Adipocyte (in vitro differentiated cells): ENCODE results near the gene PLCB1.
"Not testable (repeated sequence)": the region's sequence is repeated elsewhere in the genome, so short reads cannot be mapped to it uniquely, and the experiment has no call there.

Experiments used
- DNase-seq: peaks from one replicate; pipeline ENCODE4 v3.0.0-alpha.2; 2015; ENCODE audit warnings: low read depth
- H3K27me3 ChIP-seq: replicated peaks from 2 replicates; pipeline ENCODE4 v1.7.0; 2013; ENCODE audit warnings: mild to moderate bottlenecking, low read length, moderate library complexity; ENCODE audit not compliant: control insufficient read depth, insufficient read depth
- H3K36me3 ChIP-seq: 2 replicates; pipeline ENCODE4 v1.7.0; 2013; ENCODE audit warnings: low read length, mild to moderate bottlenecking, moderate library complexity; ENCODE audit not compliant: control insufficient read depth, insufficient read depth, severe bottlenecking
- H3K4me1 ChIP-seq: 2 replicates; pipeline ENCODE4 v1.7.0; 2013; ENCODE audit warnings: mild to moderate bottlenecking, low read length, moderate library complexity; ENCODE audit not compliant: control insufficient read depth, insufficient read depth
- H3K4me3 ChIP-seq: 2 replicates; pipeline ENCODE4 v1.7.0; 2013; ENCODE audit warnings: mild to moderate bottlenecking, low read length, moderate library complexity
- H3K9ac ChIP-seq: 2 replicates; pipeline ENCODE4 v1.7.0; 2013; ENCODE audit warnings: mild to moderate bottlenecking, low read length, moderate library complexity
- H3K9me3 ChIP-seq: 2 replicates; pipeline ENCODE4 v1.7.0; 2013; ENCODE audit warnings: mild to moderate bottlenecking, low read length, moderate library complexity; ENCODE audit not compliant: control insufficient read depth

The PLCB1 gene

DNA sequence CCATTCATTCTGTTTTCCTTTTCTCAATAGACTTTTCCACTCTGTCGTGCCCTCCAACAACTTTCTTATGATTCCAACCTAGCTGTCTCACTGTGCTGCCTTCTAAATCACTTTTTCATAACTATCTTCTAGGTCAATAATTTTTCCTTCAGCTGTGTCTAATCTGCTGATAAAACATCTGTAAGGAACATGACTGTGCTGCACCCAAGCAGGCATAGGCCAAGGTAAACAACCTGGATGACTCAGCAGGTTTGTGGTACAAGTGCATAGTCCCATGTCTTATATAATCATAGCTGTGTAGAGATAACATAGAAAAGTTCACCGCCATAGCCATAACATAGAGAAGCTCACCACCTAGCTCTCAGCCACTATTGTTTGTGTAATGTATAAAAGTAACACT, 332.3 kb downstream of the PLCB1 start:
- no peak overlapping the region for H3K9ac ChIP-seq
- no peaks in the 10 kb centered on the region for H3K36me3 ChIP-seq
- no peak for DNase-seq
- H3K27me3 ChIP-seq, result no peaks in the 10 kb centered on the region
- H3K4me1 ChIP-seq, result peaks cover 3% of the 10 kb centered on the region
- no peak overlapping the region for H3K4me3 ChIP-seq
- peaks cover 6% of the 10 kb centered on the region for H3K9me3 ChIP-seq

DNA sequence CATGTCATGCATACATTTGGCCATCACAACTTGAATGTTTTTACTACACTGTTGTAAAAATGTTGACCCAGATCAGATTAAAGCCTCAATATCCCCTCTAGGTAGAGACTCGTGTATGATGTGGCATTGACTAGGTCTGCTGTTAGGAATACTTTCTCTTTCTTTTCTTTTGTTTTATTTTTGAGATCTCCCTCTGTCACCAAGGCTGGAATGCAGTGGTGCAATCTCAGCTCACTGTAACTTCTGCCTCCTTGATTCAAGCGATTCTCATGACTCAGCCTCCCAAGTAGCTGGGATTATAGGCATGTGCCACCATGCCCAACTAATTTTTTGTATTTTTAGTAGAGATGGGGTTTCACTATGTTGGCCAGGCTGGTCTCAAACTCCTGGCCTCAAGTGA, 334.7 kb downstream of the PLCB1 start:
- not testable (repeated sequence) for H3K9ac ChIP-seq, H3K9me3 ChIP-seq, H3K27me3 ChIP-seq, H3K36me3 ChIP-seq
- peaks cover 12% of the 10 kb centered on the region for H3K4me1 ChIP-seq
- H3K4me3 ChIP-seq, result peak overlapping the region; percentile 60
- peak; percentile 63 for DNase-seq

DNA sequence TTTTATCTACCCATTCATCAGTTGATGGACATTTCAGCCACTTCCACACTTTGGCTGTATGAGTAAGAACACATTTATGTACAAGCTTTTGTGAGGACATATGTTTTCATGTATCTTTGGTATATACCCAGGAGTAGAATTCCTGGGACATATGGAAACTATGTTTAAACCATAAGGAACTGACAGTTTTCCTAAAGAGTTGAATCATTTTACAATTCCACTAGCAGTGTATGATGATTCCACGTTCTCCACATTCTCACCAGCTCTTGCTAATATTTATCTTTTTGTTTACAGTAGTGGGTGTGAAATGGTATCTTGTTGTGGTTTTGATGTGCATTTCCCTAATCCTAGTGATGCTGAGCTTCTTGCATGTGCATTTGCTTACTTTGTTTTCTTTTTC, 338.1 kb downstream of the PLCB1 start:
- Histone ChIP-seq H3K36me3 (no peaks in the 10 kb centered on the region), H3K27me3 (no peaks in the 10 kb centered on the region), H3K9me3 (no peaks in the 10 kb centered on the region), H3K4me1 (peaks cover 12% of the 10 kb centered on the region), H3K9ac (no peak overlapping the region), H3K4me3 (no peak overlapping the region)
- no peak for DNase-seq

DNA sequence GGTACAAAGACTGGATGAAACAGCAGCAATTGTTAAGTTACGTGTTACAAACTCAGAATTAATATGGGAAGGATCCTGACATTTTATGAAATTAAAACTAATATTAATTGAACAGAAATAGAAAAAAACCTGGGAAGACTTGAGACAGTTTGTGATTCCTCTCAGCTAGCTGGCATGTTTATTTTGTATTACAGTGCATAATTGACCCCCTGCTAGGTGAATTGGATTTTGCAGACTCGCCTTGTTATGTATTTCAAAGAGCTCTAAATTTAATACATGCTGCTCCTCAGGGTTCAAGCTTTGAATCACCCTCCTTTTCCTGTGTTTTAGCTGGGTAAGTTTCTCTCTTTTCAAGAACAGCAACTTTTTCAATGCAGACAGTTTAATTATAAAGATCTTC, 339.4 kb downstream of the PLCB1 start:
- Histone ChIP-seq H3K9me3 (no peaks in the 10 kb centered on the region), H3K9ac (no peak overlapping the region), H3K4me3 (no peak overlapping the region), H3K4me1 (peaks cover 12% of the 10 kb centered on the region), H3K36me3 (no peaks in the 10 kb centered on the region), H3K27me3 (no peaks in the 10 kb centered on the region)
- no peak for DNase-seq

DNA sequence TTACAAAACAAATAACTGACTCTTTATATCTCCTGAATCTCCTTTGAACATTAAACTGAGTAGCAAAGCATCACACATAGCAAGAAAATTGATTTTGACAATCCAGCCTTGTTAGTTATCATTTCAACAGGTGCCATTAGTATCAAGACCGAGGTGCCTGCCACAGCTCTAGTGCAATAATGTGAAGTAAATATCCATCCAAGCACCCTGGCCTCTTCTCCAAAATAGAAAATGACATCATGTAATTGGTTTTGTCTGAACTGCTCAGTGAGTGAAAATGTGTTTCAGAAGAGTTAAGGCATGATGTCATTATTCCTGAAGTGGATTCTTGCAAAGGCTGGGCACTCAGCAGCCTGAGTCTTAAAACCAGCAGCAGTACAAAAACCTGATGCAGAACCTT, 341.4 kb downstream of the PLCB1 start:
- H3K9ac ChIP-seq, result no peak overlapping the region
- H3K4me1 ChIP-seq, result peaks cover 9% of the 10 kb centered on the region
- H3K4me3 ChIP-seq, result no peak overlapping the region
- DNase-seq, result peak; percentile 21
- no peaks in the 10 kb centered on the region for H3K9me3 ChIP-seq
- no peaks in the 10 kb centered on the region for H3K36me3 ChIP-seq
- H3K27me3 ChIP-seq, result no peaks in the 10 kb centered on the region

GRCh38 chr20:8474027-8474668, 342.1 kb downstream of the PLCB1 start:
- DNase-seq, result no peak
- Histone ChIP-seq H3K36me3 (no peaks in the 10 kb centered on the region), H3K4me3 (no peak overlapping the region), H3K9ac (no peak overlapping the region), H3K4me1 (peaks cover 9% of the 10 kb centered on the region), H3K9me3 (no peaks in the 10 kb centered on the region), H3K27me3 (no peaks in the 10 kb centered on the region)

DNA sequence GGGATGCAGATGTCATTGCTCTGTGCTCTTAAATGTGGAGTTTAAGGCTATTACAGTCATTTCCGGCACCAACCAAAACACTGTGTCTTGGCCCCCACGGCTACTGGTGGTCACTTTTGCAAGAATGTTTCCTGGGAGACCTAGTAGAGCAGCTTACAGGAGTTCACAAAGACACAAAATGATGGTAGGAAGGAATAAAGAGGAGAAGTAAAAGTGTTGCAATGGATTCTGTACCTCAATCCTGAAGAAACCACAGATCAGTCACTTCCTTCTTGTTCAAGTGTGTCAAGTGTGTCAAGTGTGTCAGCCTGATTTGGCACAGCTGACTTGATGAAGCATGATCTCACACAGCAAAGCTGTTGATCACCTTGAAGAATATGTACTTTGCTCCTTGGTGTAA, 344.0 kb downstream of the PLCB1 start:
- Histone ChIP-seq H3K27me3 (no peaks in the 10 kb centered on the region), H3K9ac (no peak overlapping the region), H3K4me1 (peaks cover 6% of the 10 kb centered on the region), H3K9me3 (no peaks in the 10 kb centered on the region), H3K36me3 (no peaks in the 10 kb centered on the region), H3K4me3 (no peak overlapping the region)
- no peak for DNase-seq

- Histone ChIP-seq H3K27me3 (no peaks in the 10 kb centered on the region), H3K9me3 (no peaks in the 10 kb centered on the region), H3K9ac (no peak overlapping the region), H3K4me1 (no peaks in the 10 kb centered on the region), H3K4me3 (no peak overlapping the region), H3K36me3 (no peaks in the 10 kb centered on the region)
- DNase-seq, result no peak
Observed at GRCh38 chr20:8480597-8480996, 348.5 kb downstream of the PLCB1 start.

GRCh38 chr20:8487696-8488095, 355.6 kb downstream of the PLCB1 start:
- no peaks in the 10 kb centered on the region for H3K9me3 ChIP-seq
- no peak for DNase-seq
- H3K36me3 ChIP-seq, result no peaks in the 10 kb centered on the region
- H3K4me1 ChIP-seq, result peaks cover 15% of the 10 kb centered on the region
- H3K4me3 ChIP-seq, result no peak overlapping the region
- no peaks in the 10 kb centered on the region for H3K27me3 ChIP-seq
- no peak overlapping the region for H3K9ac ChIP-seq

DNA sequence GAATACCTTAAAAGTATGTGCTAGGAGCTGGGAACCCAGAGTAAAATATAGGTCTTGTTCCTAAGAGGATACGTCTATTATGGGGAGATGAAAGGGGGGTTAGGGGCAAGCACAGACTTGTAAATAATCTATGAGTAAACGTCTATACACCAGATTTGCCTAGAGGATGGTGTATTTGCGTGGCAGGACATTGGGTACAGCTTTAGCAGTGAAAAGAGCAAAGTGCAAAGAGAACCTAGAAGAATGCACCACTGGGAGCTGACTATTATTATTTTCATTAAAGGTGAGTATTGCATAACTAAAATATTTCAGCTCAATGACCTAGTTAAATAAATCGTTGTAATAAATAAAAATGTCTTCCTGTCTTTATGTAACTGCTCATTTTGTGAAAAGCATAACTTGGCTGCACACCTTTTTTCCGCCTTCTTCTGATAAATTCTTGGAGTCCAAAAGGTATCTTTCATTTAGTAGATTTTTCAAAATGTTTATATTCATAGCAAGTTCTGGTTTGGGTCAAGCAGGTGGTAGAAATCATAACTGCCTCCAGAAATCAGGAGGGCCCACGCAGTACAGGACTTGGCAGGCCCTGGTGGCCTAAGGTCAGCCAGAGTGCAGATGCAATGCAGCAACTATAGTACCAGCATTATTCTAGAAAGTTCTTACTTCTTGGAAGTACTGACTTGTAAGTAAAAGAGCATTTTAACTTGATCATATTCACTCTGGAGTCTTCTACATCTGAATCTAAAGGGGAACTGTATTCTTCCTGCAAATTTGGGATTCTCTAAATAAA, 357.2 kb downstream of the PLCB1 start:
- H3K27me3 ChIP-seq, result no peaks in the 10 kb centered on the region
- no peaks in the 10 kb centered on the region for H3K36me3 ChIP-seq
- peaks cover 15% of the 10 kb centered on the region for H3K4me1 ChIP-seq
- no peak overlapping the region for H3K9ac ChIP-seq
- H3K9me3 ChIP-seq, result no peaks in the 10 kb centered on the region
- H3K4me3 ChIP-seq, result no peak overlapping the region
- no peak for DNase-seq

DNA sequence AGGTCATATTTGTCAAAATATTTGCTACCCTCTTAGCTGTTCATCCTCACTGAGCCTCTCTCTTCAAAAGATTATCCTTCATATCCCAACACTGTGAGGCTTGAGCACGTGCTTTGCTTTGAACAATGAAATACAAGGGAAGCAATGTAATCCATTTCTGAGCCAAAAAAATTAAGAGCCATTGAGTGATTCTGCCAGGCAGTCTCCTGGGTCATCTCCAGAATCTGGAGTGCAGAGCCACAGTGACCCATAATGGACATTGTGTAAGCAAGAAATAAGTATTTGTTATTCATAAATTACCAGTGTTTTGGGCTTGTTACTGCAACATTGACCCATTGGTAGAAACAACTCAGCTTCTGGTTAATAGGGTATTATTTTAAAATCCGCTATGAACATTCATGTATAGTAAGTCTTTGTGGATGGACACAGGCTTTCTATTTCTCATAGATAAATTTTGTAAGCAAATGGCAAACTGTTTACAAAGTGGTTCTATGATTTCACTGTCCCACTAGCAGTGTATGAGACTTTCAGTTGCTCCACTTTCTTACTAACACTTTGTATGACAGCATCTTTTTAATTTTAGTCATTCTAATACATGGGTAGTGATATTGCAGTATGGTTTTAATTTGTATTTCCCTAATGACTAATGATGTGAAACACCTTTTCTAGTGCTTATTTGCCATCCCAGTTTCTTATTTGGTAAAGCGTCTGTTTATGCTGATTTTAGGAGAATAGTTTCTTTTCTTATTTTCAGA, 358.2 kb downstream of the PLCB1 start:
- no peak overlapping the region for H3K9ac ChIP-seq
- no peak overlapping the region for H3K4me3 ChIP-seq
- no peak for DNase-seq
- H3K27me3 ChIP-seq, result no peaks in the 10 kb centered on the region
- H3K9me3 ChIP-seq, result no peaks in the 10 kb centered on the region
- peaks cover 15% of the 10 kb centered on the region for H3K4me1 ChIP-seq
- no peaks in the 10 kb centered on the region for H3K36me3 ChIP-seq
